Vagina (tissue), 2 donors: ENCODE data around the gene DPM1.

Experiments
- POLR2A ChIP-seq, 2 donors: fragments of 450-650 bp; IDR thresholded peaks; one replicate each; pipeline ENCODE4 v1.6.1; 2017; ENCODE audit warnings: antibody characterized with exemption in 2 of 2, mild to moderate bottlenecking in 2 of 2, moderate library complexity in 2 of 2
- TF ChIP-seq, protein P1 (sequence below), 3 experiments: fragments of 450-650 bp in 2 of 3; fragments of 200-600 bp in 1 of 3; sonication (generic) in 1 of 3; IDR thresholded peaks; one replicate each; pipeline ENCODE4 v1.5.1; 2017 to 2019; ENCODE audit warnings: antibody characterized with exemption in 3 of 3, mild to moderate bottlenecking in 2 of 3, moderate library complexity in 2 of 3

DNA sequence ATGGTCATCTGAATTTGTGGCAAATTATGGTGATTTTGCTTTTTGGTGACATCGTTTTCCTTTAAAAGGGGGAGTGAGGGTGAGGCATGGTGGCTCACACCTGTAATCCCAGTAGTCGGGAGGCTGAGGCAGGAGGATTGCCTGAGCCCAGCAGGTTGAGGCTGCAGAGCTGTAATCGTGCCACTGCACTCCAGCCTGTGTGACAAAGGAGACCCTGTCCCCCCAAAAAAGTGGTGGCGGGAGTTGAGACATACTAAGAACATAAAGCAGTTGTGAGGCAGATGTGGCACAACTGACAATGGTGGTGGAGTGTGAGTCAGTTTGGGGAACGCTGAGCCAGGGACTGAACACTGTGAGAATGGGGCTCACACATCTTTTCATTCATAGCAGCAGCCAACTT, 72.6 kb downstream of the DPM1 start:
- TF ChIP-seq, protein P1, sequence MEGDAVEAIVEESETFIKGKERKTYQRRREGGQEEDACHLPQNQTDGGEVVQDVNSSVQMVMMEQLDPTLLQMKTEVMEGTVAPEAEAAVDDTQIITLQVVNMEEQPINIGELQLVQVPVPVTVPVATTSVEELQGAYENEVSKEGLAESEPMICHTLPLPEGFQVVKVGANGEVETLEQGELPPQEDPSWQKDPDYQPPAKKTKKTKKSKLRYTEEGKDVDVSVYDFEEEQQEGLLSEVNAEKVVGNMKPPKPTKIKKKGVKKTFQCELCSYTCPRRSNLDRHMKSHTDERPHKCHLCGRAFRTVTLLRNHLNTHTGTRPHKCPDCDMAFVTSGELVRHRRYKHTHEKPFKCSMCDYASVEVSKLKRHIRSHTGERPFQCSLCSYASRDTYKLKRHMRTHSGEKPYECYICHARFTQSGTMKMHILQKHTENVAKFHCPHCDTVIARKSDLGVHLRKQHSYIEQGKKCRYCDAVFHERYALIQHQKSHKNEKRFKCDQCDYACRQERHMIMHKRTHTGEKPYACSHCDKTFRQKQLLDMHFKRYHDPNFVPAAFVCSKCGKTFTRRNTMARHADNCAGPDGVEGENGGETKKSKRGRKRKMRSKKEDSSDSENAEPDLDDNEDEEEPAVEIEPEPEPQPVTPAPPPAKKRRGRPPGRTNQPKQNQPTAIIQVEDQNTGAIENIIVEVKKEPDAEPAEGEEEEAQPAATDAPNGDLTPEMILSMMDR (IDR thresholded peaks at IDR 0.05): no peak
- TF ChIP-seq POLR2A (IDR thresholded peaks at IDR 0.05): no peak
